ENCODE measurements around the gene ATG16L2.

DNA sequence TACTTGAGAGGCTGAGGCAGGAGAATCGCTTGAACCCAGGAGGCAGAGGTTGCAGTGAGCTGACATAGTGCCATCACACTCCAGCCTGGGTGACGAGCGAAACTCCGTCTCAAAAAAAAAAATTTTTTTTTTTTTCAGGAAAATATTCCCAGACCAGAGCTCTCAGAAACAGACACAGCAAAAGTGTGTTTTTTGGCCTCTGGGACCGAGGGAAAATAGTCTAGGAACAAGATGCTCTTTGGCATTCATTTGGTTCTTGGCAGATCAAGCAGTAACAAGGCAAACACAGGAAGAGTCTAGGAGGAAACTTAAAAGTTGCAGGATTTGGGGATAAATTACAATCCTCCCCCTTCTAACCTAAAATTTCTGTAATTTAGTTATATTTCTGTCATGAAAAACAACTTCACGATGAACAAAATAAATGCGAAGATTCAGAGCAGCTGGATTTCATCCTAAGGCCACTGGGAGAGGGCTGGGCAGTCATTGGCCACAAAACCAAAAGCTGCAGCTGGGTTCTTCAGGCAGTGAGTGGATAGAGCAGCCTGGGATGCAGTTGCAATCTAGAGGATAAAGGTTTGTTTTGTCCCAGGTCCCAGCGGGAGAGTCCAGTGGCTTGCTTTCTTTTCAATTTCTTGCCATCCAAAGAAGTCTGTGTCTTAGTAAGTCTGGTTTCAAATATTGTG, 19.7 kb downstream of the ATG16L2 start:
- TF ChIP-seq POLR2AphosphoS5 (IDR thresholded peaks at IDR 0.05) (no peak), EZH2 (IDR thresholded peaks at IDR 0.05; ENCODE audit: borderline replicate concordance, insufficient read depth, low read length, poor library complexity, severe bottlenecking) (no peak), MXI1 (conservative IDR thresholded peaks at IDR 0.05; ENCODE audit: poor library complexity, severe bottlenecking) (no peak)
- TF ChIP-seq, protein P1, sequence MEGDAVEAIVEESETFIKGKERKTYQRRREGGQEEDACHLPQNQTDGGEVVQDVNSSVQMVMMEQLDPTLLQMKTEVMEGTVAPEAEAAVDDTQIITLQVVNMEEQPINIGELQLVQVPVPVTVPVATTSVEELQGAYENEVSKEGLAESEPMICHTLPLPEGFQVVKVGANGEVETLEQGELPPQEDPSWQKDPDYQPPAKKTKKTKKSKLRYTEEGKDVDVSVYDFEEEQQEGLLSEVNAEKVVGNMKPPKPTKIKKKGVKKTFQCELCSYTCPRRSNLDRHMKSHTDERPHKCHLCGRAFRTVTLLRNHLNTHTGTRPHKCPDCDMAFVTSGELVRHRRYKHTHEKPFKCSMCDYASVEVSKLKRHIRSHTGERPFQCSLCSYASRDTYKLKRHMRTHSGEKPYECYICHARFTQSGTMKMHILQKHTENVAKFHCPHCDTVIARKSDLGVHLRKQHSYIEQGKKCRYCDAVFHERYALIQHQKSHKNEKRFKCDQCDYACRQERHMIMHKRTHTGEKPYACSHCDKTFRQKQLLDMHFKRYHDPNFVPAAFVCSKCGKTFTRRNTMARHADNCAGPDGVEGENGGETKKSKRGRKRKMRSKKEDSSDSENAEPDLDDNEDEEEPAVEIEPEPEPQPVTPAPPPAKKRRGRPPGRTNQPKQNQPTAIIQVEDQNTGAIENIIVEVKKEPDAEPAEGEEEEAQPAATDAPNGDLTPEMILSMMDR (IDR thresholded peaks at IDR 0.05; ENCODE audit: poor library complexity, severe bottlenecking): no peak
